ENCODE measurements around the gene ST6GAL1.
"Not testable (repeated sequence)": the region's sequence is repeated elsewhere in the genome, so short reads cannot be mapped to it uniquely, and the experiment has no call there.

The ST6GAL1 gene

GRCh38 chr3:187021748-187022402, 91.5 kb downstream of the ST6GAL1 start:
- DNase-seq (ENCODE audit: low read depth in 2 of 2), result no peak

GRCh38 chr3:187022403-187023029, 92.2 kb downstream of the ST6GAL1 start:
- DNase-seq (ENCODE audit: low read depth in 2 of 2), result no peak

GRCh38 chr3:187023340-187023739, 93.0 kb downstream of the ST6GAL1 start:
- not testable (repeated sequence) for DNase-seq (ENCODE audit: low read depth in 2 of 2)

- no peak for DNase-seq (ENCODE audit: low read depth in 2 of 2)
Observed at GRCh38 chr3:187024536-187025226, 94.4 kb downstream of the ST6GAL1 start.

GRCh38 chr3:187025254-187025655, 94.9 kb downstream of the ST6GAL1 start:
- DNase-seq (ENCODE audit: low read depth in 2 of 2), result peak in 1 of 2 donors; percentile 31

- DNase-seq (ENCODE audit: low read depth in 2 of 2), result no peak
Observed at GRCh38 chr3:187025656-187026316, 95.5 kb downstream of the ST6GAL1 start.

- DNase-seq (ENCODE audit: low read depth in 2 of 2), result no peak
Observed at GRCh38 chr3:187026317-187026670, 96.0 kb downstream of the ST6GAL1 start.

- DNase-seq (ENCODE audit: low read depth in 2 of 2), result peak in 1 of 2 donors; percentile 42
Observed at GRCh38 chr3:187027531-187028278, 97.4 kb downstream of the ST6GAL1 start.

- DNase-seq (ENCODE audit: low read depth in 2 of 2), result no peak
Observed at GRCh38 chr3:187031934-187032333, 101.6 kb downstream of the ST6GAL1 start.

- no peak for DNase-seq (ENCODE audit: low read depth in 2 of 2)
Observed at GRCh38 chr3:187036394-187036793, 106.1 kb downstream of the ST6GAL1 start.

GRCh38 chr3:187039100-187039722, 108.9 kb downstream of the ST6GAL1 start:
- no peak for DNase-seq (ENCODE audit: low read depth in 2 of 2)

GRCh38 chr3:187039723-187040414, 109.5 kb downstream of the ST6GAL1 start:
- DNase-seq (ENCODE audit: low read depth in 2 of 2), result no peak

GRCh38 chr3:187040516-187041361, 110.4 kb downstream of the ST6GAL1 start:
- DNase-seq (ENCODE audit: low read depth in 2 of 2), result no peak

- no peak for DNase-seq (ENCODE audit: low read depth in 2 of 2)
Observed at GRCh38 chr3:187041362-187042307, 111.3 kb downstream of the ST6GAL1 start.

- DNase-seq (ENCODE audit: low read depth in 2 of 2), result no peak
Observed at GRCh38 chr3:187042346-187042745, 112.0 kb downstream of the ST6GAL1 start.

- no peak for DNase-seq (ENCODE audit: low read depth in 2 of 2)
Observed at GRCh38 chr3:187042874-187043458, 112.6 kb downstream of the ST6GAL1 start.

- DNase-seq (ENCODE audit: low read depth in 2 of 2), result no peak
Observed at GRCh38 chr3:187044206-187044605, 113.9 kb downstream of the ST6GAL1 start.

- DNase-seq (ENCODE audit: low read depth in 2 of 2), result no peak
Observed at GRCh38 chr3:187044867-187045552, 114.7 kb downstream of the ST6GAL1 start.
